ENCODE results near the gene FBXO9.

Gene FBXO9

DNA sequence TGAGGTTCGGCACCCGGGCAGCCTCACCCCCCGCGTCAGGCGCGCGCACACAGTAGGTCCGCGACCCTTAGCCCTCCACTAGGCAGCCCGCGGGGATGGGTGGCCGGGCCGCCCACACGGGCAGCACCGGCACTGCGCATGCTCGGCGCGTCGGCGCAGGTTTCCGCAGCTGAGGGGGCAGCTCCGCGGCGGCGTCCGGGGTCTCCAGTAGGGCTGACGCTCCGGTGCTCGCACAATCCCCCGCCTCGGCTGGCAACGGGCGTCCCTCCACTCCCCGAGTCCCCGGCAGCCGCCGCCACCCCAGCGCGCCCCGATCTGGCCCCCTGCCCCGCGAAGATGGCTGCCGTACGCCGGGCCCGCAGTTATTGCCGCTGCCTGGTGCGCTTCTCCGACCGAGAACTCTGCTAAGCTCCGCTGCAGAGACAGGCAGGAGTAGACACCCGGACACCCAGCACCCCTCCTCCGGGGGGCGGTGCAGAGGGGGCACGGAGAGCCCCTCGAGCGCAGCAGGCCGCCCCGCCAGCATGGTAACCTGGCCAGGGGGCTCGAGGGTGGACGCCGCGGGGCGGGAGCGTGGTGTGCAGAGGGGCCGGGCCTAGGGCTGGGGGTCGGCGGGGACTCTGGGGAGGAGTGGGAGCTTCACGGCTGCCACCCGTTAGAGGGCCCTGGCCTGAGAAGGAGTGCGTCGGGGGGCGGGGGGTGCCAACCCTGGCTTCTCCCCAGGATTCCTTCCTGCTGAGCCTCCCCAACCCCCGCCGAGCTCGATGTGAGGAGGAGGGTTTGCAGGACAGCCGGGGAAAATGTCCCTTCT, at the start of gene FBXO9:
TSS of gene FBXO9 (plus strand) at position 139 of the 811 bp plus-strand sequence. CDS start at position 525, 386 bp downstream.
- peaks cover 19% of the 10 kb centered on the region; the same call in 1 of the 2 replicates for H3K4me1 ChIP-seq (ENCODE audit: low read length)
- H3K36me3 ChIP-seq (replicated peaks; ENCODE audit: insufficient read depth, low read length) = no peaks in the 10 kb centered on the region
- no peaks in the 10 kb centered on the region for H3F3A ChIP-seq (ENCODE audit: insufficient read depth, low read length)
- H3K4me2 ChIP-seq (ENCODE audit: low read depth, low read length) = peak within 1 kb of the TSS; percentile 83
- H3K27me3 ChIP-seq (replicated peaks; ENCODE audit: insufficient read depth, low read length) = no peaks in the 10 kb centered on the region
- H2AFZ ChIP-seq (ENCODE audit: low read length) = peak within 1 kb of the TSS; percentile 80
- TF ChIP-seq, protein P1, sequence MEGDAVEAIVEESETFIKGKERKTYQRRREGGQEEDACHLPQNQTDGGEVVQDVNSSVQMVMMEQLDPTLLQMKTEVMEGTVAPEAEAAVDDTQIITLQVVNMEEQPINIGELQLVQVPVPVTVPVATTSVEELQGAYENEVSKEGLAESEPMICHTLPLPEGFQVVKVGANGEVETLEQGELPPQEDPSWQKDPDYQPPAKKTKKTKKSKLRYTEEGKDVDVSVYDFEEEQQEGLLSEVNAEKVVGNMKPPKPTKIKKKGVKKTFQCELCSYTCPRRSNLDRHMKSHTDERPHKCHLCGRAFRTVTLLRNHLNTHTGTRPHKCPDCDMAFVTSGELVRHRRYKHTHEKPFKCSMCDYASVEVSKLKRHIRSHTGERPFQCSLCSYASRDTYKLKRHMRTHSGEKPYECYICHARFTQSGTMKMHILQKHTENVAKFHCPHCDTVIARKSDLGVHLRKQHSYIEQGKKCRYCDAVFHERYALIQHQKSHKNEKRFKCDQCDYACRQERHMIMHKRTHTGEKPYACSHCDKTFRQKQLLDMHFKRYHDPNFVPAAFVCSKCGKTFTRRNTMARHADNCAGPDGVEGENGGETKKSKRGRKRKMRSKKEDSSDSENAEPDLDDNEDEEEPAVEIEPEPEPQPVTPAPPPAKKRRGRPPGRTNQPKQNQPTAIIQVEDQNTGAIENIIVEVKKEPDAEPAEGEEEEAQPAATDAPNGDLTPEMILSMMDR (IDR thresholded peaks at IDR 0.05; ENCODE audit: low read length) = 0 out of 2 replicates have a peak, but pooled peaks have one; percentile 3
- no peak for TF ChIP-seq EZH2phosphoT487 (IDR thresholded peaks at IDR 0.05; ENCODE audit: low read length)
- H3K79me2 ChIP-seq (ENCODE audit: low read length) = peaks cover 18% of the 10 kb centered on the region
- H3K4me3 ChIP-seq (ENCODE audit: low read length) = peak within 1 kb of the TSS; percentile 86
- H4K20me1 ChIP-seq (ENCODE audit: insufficient read depth, low read length) = no peaks in the 10 kb centered on the region
- H3K9ac ChIP-seq (ENCODE audit: low read length) = peak within 1 kb of the TSS; percentile 84
- no peaks in the 10 kb centered on the region for H3K9me3 ChIP-seq (replicated peaks; ENCODE audit: insufficient read depth, low read length)
- H3K27ac ChIP-seq (ENCODE audit: low read length) = peak within 1 kb of the TSS; percentile 38; the same call in 1 of the 2 replicates
- H3K9me2 ChIP-seq (replicated peaks; ENCODE audit: insufficient read depth, low read length) = no peaks in the 10 kb centered on the region
- peak; percentile 67 for DNase-seq

DNA sequence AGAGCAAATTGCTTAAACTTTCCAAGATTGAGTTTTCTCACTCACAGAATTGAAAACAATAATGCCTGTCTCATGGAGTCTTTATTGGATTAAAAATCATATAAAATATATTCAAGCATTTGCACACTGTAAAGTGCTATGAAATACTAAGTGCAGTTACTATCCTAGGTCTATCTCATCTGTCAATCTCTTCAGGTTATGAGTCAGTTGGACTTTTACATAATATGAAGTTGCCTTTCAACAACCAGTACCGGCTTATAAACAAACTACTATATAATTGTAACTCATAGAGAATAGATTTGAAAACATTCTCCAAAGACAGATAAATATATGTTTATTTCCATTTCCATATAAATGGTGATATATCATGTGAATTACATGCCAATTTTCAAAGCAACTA, 49.7 kb upstream of the FBXO9 start:
- H3K36me3 ChIP-seq (replicated peaks; ENCODE audit: insufficient read depth, low read length) = no peaks in the 10 kb centered on the region

DNA sequence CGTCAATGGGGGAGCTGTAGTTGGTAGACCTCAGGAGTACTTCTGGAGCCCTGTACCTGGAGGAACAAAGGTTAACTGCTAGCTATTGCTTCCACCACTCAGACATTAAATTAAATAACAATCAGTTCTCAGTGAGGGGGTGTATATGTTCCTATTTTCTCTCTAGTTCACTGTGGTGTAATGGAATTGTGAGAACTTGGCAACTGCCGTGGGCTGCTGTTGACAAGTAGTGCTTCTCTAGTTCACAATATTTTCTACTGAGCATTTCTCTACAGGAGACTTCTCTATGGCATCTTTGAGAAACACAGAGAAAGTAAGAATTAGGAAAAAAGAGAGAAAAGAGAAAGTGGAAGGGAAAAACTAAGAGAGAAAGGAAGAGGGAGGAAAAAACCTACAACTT, 46.8 kb upstream of the FBXO9 start:
- Histone ChIP-seq H3K27ac (ENCODE audit: low read length) (no peak overlapping the region), H2AFZ (ENCODE audit: low read length) (no peak overlapping the region), H3K4me1 (ENCODE audit: low read length) (no peaks in the 10 kb centered on the region), H3K9me2 (replicated peaks; ENCODE audit: insufficient read depth, low read length) (no peaks in the 10 kb centered on the region), H3K36me3 (replicated peaks; ENCODE audit: insufficient read depth, low read length) (no peaks in the 10 kb centered on the region), H3F3A (ENCODE audit: insufficient read depth, low read length) (no peaks in the 10 kb centered on the region), H4K20me1 (ENCODE audit: insufficient read depth, low read length) (no peaks in the 10 kb centered on the region), H3K4me3 (ENCODE audit: low read length) (no peak overlapping the region), H3K9ac (ENCODE audit: low read length) (no peak overlapping the region), H3K27me3 (replicated peaks; ENCODE audit: insufficient read depth, low read length) (no peaks in the 10 kb centered on the region), H3K79me2 (ENCODE audit: low read length) (no peaks in the 10 kb centered on the region), H3K9me3 (replicated peaks; ENCODE audit: insufficient read depth, low read length) (no peaks in the 10 kb centered on the region), H3K4me2 (ENCODE audit: low read depth, low read length) (no peak overlapping the region)
- TF ChIP-seq EZH2 (optimal IDR thresholded peaks at IDR 0.05; ENCODE audit: low read depth, low read length) (no peak), EZH2phosphoT487 (IDR thresholded peaks at IDR 0.05; ENCODE audit: low read length) (no peak)
- TF ChIP-seq, protein P1 (IDR thresholded peaks at IDR 0.05; ENCODE audit: low read length) = no peak
- DNase-seq = no peak

More for the DNA sequence above, 49.7 kb upstream of the FBXO9 start:
- H3F3A ChIP-seq (ENCODE audit: insufficient read depth, low read length) = no peaks in the 10 kb centered on the region
- no peaks in the 10 kb centered on the region for H3K79me2 ChIP-seq (ENCODE audit: low read length)
- no peaks in the 10 kb centered on the region for H3K9me2 ChIP-seq (replicated peaks; ENCODE audit: insufficient read depth, low read length)
- H3K4me2 ChIP-seq (ENCODE audit: low read depth, low read length) = no peak overlapping the region
- H3K4me1 ChIP-seq (ENCODE audit: low read length) = no peaks in the 10 kb centered on the region
- TF ChIP-seq, protein P1 (IDR thresholded peaks at IDR 0.05; ENCODE audit: low read length) = no peak
- TF ChIP-seq EZH2phosphoT487 (IDR thresholded peaks at IDR 0.05; ENCODE audit: low read length) = no peak
- no peak for TF ChIP-seq EZH2 (optimal IDR thresholded peaks at IDR 0.05; ENCODE audit: low read depth, low read length)
- H3K4me3 ChIP-seq (ENCODE audit: low read length) = no peak overlapping the region
- H4K20me1 ChIP-seq (ENCODE audit: insufficient read depth, low read length) = no peaks in the 10 kb centered on the region
- no peaks in the 10 kb centered on the region for H3K27me3 ChIP-seq (replicated peaks; ENCODE audit: insufficient read depth, low read length)
- no peak overlapping the region for H3K9ac ChIP-seq (ENCODE audit: low read length)
- no peak for DNase-seq
- no peaks in the 10 kb centered on the region for H3K9me3 ChIP-seq (replicated peaks; ENCODE audit: insufficient read depth, low read length)
- no peak overlapping the region for H3K27ac ChIP-seq (ENCODE audit: low read length)
- no peak overlapping the region for H2AFZ ChIP-seq (ENCODE audit: low read length)

All from MM.1S (cell line).